GM12874 (cell line): Measurements from ENCODE around the gene FFAR2.

Source experiments
- CTCF ChIP-seq: IDR thresholded peaks from 2 replicates; pipeline ENCODE4 v1.5.1; 2011; ENCODE audit warnings: low read depth, mild to moderate bottlenecking, control low read depth, low read length, moderate library complexity; ENCODE audit not compliant: insufficient read depth

The FFAR2 gene

GRCh38 chr19:35445826-35446593 is 2.0 kb upstream of the FFAR2 start:
- TF ChIP-seq CTCF: no peak

GRCh38 chr19:35449359-35450043 is 1.4 kb downstream of the FFAR2 start:
- no peak for TF ChIP-seq CTCF

- TF ChIP-seq CTCF: no peak
Measured at GRCh38 chr19:35451338-35452096, 3.5 kb downstream of the FFAR2 start.

GRCh38 chr19:35454663-35455062 is 6.6 kb downstream of the FFAR2 start:
- TF ChIP-seq CTCF: no peak

GRCh38 chr19:35455616-35456201 is 7.7 kb downstream of the FFAR2 start:
- no peak for TF ChIP-seq CTCF

GRCh38 chr19:35457173-35457572 is 9.1 kb downstream of the FFAR2 start:
- no peak for TF ChIP-seq CTCF

GRCh38 chr19:35458192-35458591 is 10.1 kb downstream of the FFAR2 start:
- no peak for TF ChIP-seq CTCF
